ENCODE data around the gene ACSL1.

DNA sequence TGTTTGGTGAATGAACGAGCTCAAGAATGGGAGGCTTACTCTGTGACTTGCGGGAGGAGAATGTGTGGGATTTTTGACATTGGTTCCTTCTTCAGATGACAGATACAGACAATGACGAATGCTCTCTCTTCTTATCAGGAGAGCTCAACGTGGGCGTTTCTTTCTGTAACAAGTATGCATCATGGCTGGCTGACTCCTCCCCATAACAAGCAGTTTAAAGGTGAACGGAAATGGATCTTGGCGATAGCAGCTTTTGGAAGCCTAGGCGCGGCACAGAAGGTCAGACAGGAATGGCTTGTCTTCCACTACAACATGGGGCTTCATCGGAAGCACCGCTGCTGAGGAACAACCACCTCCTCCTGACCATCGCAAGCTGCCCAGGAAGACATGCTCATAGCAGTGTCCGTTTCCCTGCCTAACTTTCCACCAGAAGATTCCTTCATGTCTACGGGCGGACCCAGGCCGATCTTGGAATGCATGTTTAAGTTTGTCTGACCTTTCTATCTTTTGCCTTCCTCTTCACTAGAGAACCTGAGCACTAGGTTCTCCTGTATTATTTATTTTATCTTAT is 18.3 kb upstream of the ACSL1 start:
- TF ChIP-seq EP300 (conservative IDR thresholded peaks at IDR 0.05; ENCODE audit: poor library complexity, severe bottlenecking), result no peak
- TF ChIP-seq, protein P1, sequence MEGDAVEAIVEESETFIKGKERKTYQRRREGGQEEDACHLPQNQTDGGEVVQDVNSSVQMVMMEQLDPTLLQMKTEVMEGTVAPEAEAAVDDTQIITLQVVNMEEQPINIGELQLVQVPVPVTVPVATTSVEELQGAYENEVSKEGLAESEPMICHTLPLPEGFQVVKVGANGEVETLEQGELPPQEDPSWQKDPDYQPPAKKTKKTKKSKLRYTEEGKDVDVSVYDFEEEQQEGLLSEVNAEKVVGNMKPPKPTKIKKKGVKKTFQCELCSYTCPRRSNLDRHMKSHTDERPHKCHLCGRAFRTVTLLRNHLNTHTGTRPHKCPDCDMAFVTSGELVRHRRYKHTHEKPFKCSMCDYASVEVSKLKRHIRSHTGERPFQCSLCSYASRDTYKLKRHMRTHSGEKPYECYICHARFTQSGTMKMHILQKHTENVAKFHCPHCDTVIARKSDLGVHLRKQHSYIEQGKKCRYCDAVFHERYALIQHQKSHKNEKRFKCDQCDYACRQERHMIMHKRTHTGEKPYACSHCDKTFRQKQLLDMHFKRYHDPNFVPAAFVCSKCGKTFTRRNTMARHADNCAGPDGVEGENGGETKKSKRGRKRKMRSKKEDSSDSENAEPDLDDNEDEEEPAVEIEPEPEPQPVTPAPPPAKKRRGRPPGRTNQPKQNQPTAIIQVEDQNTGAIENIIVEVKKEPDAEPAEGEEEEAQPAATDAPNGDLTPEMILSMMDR (IDR thresholded peaks at IDR 0.05; ENCODE audit: poor library complexity, severe bottlenecking), result no peak
- no peak for TF ChIP-seq EZH2 (IDR thresholded peaks at IDR 0.05; ENCODE audit: borderline replicate concordance, insufficient read depth, low read length, poor library complexity, severe bottlenecking)
- no peak for TF ChIP-seq POLR2AphosphoS5 (IDR thresholded peaks at IDR 0.05)
- TF ChIP-seq TAF1 (IDR thresholded peaks at IDR 0.05; ENCODE audit: low read depth), result no peak
- TF ChIP-seq, protein P2, sequence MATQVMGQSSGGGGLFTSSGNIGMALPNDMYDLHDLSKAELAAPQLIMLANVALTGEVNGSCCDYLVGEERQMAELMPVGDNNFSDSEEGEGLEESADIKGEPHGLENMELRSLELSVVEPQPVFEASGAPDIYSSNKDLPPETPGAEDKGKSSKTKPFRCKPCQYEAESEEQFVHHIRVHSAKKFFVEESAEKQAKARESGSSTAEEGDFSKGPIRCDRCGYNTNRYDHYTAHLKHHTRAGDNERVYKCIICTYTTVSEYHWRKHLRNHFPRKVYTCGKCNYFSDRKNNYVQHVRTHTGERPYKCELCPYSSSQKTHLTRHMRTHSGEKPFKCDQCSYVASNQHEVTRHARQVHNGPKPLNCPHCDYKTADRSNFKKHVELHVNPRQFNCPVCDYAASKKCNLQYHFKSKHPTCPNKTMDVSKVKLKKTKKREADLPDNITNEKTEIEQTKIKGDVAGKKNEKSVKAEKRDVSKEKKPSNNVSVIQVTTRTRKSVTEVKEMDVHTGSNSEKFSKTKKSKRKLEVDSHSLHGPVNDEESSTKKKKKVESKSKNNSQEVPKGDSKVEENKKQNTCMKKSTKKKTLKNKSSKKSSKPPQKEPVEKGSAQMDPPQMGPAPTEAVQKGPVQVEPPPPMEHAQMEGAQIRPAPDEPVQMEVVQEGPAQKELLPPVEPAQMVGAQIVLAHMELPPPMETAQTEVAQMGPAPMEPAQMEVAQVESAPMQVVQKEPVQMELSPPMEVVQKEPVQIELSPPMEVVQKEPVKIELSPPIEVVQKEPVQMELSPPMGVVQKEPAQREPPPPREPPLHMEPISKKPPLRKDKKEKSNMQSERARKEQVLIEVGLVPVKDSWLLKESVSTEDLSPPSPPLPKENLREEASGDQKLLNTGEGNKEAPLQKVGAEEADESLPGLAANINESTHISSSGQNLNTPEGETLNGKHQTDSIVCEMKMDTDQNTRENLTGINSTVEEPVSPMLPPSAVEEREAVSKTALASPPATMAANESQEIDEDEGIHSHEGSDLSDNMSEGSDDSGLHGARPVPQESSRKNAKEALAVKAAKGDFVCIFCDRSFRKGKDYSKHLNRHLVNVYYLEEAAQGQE (IDR thresholded peaks at IDR 0.05; ENCODE audit: borderline replicate concordance), result no peak
- TF ChIP-seq RAD21 (conservative IDR thresholded peaks at IDR 0.05), result no peak
- TF ChIP-seq SMC3 (conservative IDR thresholded peaks at IDR 0.05; ENCODE audit: poor library complexity), result no peak
- no peak for TF ChIP-seq MXI1 (conservative IDR thresholded peaks at IDR 0.05; ENCODE audit: poor library complexity, severe bottlenecking)
